ENCODE data around the gene CHAF1B.

DNA sequence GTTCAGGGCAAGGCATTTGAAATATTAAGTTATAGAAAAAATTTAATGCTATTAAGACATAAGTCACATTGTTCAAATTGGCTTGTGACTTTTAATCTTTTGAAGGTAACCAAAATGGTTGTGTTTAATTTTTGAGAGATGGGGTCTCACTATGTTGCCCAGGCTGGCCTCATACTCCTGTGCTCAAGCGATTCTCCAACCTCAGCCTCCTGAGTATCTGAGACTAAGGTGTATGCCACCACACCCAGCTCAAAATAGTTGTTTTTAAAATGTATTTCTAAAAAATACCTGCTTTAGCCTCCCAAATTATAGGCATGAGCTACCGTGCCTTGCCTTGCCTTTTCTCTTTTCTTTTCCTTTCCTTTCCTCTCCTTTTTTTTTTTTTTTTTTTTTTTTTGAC, 26.0 kb upstream of the CHAF1B start:
- no peak for TF ChIP-seq CTCF (IDR thresholded peaks at IDR 0.05)
- no peak for TF ChIP-seq ZFX (IDR thresholded peaks at IDR 0.05; ENCODE audit: borderline replicate concordance)

Data from 22Rv1 (cell line).